OCI-LY3 (cell line): ENCODE data around the gene CD300H.

Experiments
- CTCF ChIP-seq: fragments of 200-600, 300-600 bp; sonication (generic); IDR thresholded peaks from 2 replicates; pipeline ENCODE4 v1.5.1; 2014; ENCODE audit warnings: antibody characterized with exemption, low read length, low read depth
- EZH2phosphoT487 ChIP-seq: fragments of 200-600 bp; shearing (Covaris generic); IDR thresholded peaks from 2 replicates; pipeline ENCODE4 v1.6.1; 2018; ENCODE audit warnings: antibody characterized with exemption, mixed run types, low read depth

- no peak for TF ChIP-seq CTCF
- TF ChIP-seq EZH2phosphoT487: no peak
Observed at GRCh38 chr17:74549343-74549742, 18.0 kb downstream of the CD300H start.
